ENCODE data around the gene SNX13. TPM values are rescaled to one million over a fixed set of nuclear protein-coding genes. Genes with fewer than 3 reads are reported as not detected.

SNX13 gene
- total RNA-seq, 4 donors from 2014 or later, result 74.9 to 154 (median 107) TPM

- in situ Hi-C loops (cut with MboI; ENCODE audit: low sequenced_read_pairs in 4 of 4) (no loop called here), intact Hi-C loops (cut with DNase I; ENCODE audit: low total_unique reads) (no loop called here)
- H3K9me3 ChIP-seq, result no peaks in the 10 kb centered on the region
- DNase-seq, result no peak
- no peak for TF ChIP-seq CTCF (IDR thresholded peaks at IDR 0.05 in 4 of 5, conservative IDR thresholded peaks at IDR 0.05 in 1 of 5)
- no peak for TF ChIP-seq POLR2A (IDR thresholded peaks at IDR 0.05)
- H3K4me3 ChIP-seq, result no peak overlapping the region
- H3K36me3 ChIP-seq, result no peaks in the 10 kb centered on the region
- no peaks in the 10 kb centered on the region for H3K27me3 ChIP-seq
- peaks cover 0 to 7% of the 10 kb centered on the region in 2 donors for H3K4me1 ChIP-seq
- no peak for ATAC-seq
- H3K27ac ChIP-seq, result no peak overlapping the region
Measured at GRCh38 chr7:17903337-17903736, 37.0 kb downstream of the SNX13 start.

- in situ Hi-C loops (cut with MboI; ENCODE audit: low sequenced_read_pairs in 4 of 4) (no loop called here), intact Hi-C loops (cut with DNase I; ENCODE audit: low total_unique reads) (no loop called here)
- no peak overlapping the region for H3K27ac ChIP-seq
- TF ChIP-seq POLR2A (IDR thresholded peaks at IDR 0.05) (no peak), CTCF (IDR thresholded peaks at IDR 0.05 in 4 of 5, conservative IDR thresholded peaks at IDR 0.05 in 1 of 5) (no peak)
- DNase-seq, result no peak
- no peak for ATAC-seq
- H3K4me3 ChIP-seq, result no peak overlapping the region
- H3K9me3 ChIP-seq, result no peaks in the 10 kb centered on the region
- peaks cover 0 to 7% of the 10 kb centered on the region in 2 donors for H3K4me1 ChIP-seq
- no peaks in the 10 kb centered on the region for H3K27me3 ChIP-seq
- no peaks in the 10 kb centered on the region for H3K36me3 ChIP-seq
Measured at GRCh38 chr7:17902599-17902998, 37.7 kb downstream of the SNX13 start.

GRCh38 chr7:17900464-17900863, 39.8 kb downstream of the SNX13 start:
- Histone ChIP-seq H3K9me3 (no peaks in the 10 kb centered on the region), H3K27me3 (no peaks in the 10 kb centered on the region), H3K27ac (no peak overlapping the region), H3K36me3 (no peaks in the 10 kb centered on the region), H3K4me1 (no peaks in the 10 kb centered on the region), H3K4me3 (no peak overlapping the region)
- no peak for DNase-seq
- ATAC-seq, result no peak
- TF ChIP-seq CTCF (IDR thresholded peaks at IDR 0.05 in 4 of 5, conservative IDR thresholded peaks at IDR 0.05 in 1 of 5), result no peak
- TF ChIP-seq POLR2A (IDR thresholded peaks at IDR 0.05), result no peak
- in situ Hi-C loops (cut with MboI; ENCODE audit: low sequenced_read_pairs in 4 of 4), result no loop called here
- intact Hi-C loops (cut with DNase I; ENCODE audit: low total_unique reads), result no loop called here

GRCh38 chr7:17898111-17898510, 42.2 kb downstream of the SNX13 start:
- H3K27ac ChIP-seq, result no peak overlapping the region
- no peak for DNase-seq
- no peak overlapping the region for H3K4me3 ChIP-seq
- ATAC-seq, result no peak
- intact Hi-C loops (cut with DNase I; ENCODE audit: low total_unique reads), result no loop called here
- no peaks in the 10 kb centered on the region for H3K9me3 ChIP-seq
- TF ChIP-seq CTCF (IDR thresholded peaks at IDR 0.05 in 4 of 5, conservative IDR thresholded peaks at IDR 0.05 in 1 of 5), result no peak
- no peak for TF ChIP-seq POLR2A (IDR thresholded peaks at IDR 0.05)
- no peaks in the 10 kb centered on the region for H3K27me3 ChIP-seq
- in situ Hi-C loops (cut with MboI; ENCODE audit: low sequenced_read_pairs in 4 of 4), result no loop called here
- no peaks in the 10 kb centered on the region for H3K36me3 ChIP-seq
- no peaks in the 10 kb centered on the region for H3K4me1 ChIP-seq

GRCh38 chr7:17887286-17887685, 53.0 kb downstream of the SNX13 start:
- Histone ChIP-seq H3K4me1 (no peaks in the 10 kb centered on the region), H3K4me3 (no peak overlapping the region), H3K27ac (no peak overlapping the region), H3K9me3 (no peaks in the 10 kb centered on the region), H3K36me3 (peaks cover 0 to 46% of the 10 kb centered on the region in 2 donors), H3K27me3 (no peaks in the 10 kb centered on the region)
- no peak for TF ChIP-seq POLR2A (IDR thresholded peaks at IDR 0.05)
- TF ChIP-seq CTCF (IDR thresholded peaks at IDR 0.05 in 4 of 5, conservative IDR thresholded peaks at IDR 0.05 in 1 of 5), result no peak
- in situ Hi-C loops (cut with MboI; ENCODE audit: low sequenced_read_pairs in 4 of 4) (no loop called here), intact Hi-C loops (cut with DNase I; ENCODE audit: low total_unique reads) (no loop called here)
- DNase-seq, result no peak
- ATAC-seq, result no peak
